ENCODE data around the gene CRIP2. TPM values are rescaled to one million over a fixed set of nuclear protein-coding genes. Genes with fewer than 3 reads are reported as not detected.

The CRIP2 gene
- total RNA-seq, 2 experiments from 2014 or later: 0.16 to 0.41 TPM

- DNase-seq: no peak
- H3K4me3 Mint-ChIP-seq: peak overlapping the region; percentile 79
- H3K27me3 Mint-ChIP-seq: no peaks in the 10 kb centered on the region
- H3K36me3 Mint-ChIP-seq: no peaks in the 10 kb centered on the region
- no peak overlapping the region for H3K27ac Mint-ChIP-seq
- H3K4me1 Mint-ChIP-seq: peaks cover 19% of the 10 kb centered on the region
- H3K9me3 Mint-ChIP-seq: no peaks in the 10 kb centered on the region
Observed at GRCh38 chr14:105492031-105492970, 17.7 kb downstream of the CRIP2 start.

- Mint-ChIP-seq H3K9me3 (no peaks in the 10 kb centered on the region), H3K4me1 (peaks cover 16% of the 10 kb centered on the region), H3K4me3 (no peak overlapping the region), H3K27ac (no peak overlapping the region), H3K27me3 (no peaks in the 10 kb centered on the region), H3K36me3 (no peaks in the 10 kb centered on the region)
- no peak for DNase-seq
Observed at GRCh38 chr14:105492971-105493871, 18.6 kb downstream of the CRIP2 start.

- Mint-ChIP-seq H3K4me3 (no peak overlapping the region), H3K9me3 (no peaks in the 10 kb centered on the region), H3K27ac (no peak overlapping the region), H3K36me3 (no peaks in the 10 kb centered on the region), H3K4me1 (peaks cover 11% of the 10 kb centered on the region), H3K27me3 (no peaks in the 10 kb centered on the region)
- DNase-seq: no peak
Observed at GRCh38 chr14:105493921-105494605, 19.4 kb downstream of the CRIP2 start.

- DNase-seq: no peak
- H3K4me3 Mint-ChIP-seq: no peak overlapping the region
- H3K27ac Mint-ChIP-seq: no peak overlapping the region
- no peaks in the 10 kb centered on the region for H3K36me3 Mint-ChIP-seq
- H3K27me3 Mint-ChIP-seq: no peaks in the 10 kb centered on the region
- peaks cover 6% of the 10 kb centered on the region for H3K4me1 Mint-ChIP-seq
- H3K9me3 Mint-ChIP-seq: no peaks in the 10 kb centered on the region
Observed at GRCh38 chr14:105494606-105494929, 19.9 kb downstream of the CRIP2 start.

- Mint-ChIP-seq H3K27ac (no peak overlapping the region), H3K36me3 (no peaks in the 10 kb centered on the region), H3K27me3 (no peaks in the 10 kb centered on the region), H3K4me3 (no peak overlapping the region), H3K9me3 (no peaks in the 10 kb centered on the region), H3K4me1 (peaks cover 5% of the 10 kb centered on the region)
- no peak for DNase-seq
Observed at GRCh38 chr14:105495101-105495989, 20.7 kb downstream of the CRIP2 start.

- H3K9me3 Mint-ChIP-seq: no peaks in the 10 kb centered on the region
Observed at GRCh38 chr14:105495990-105496830, 21.6 kb downstream of the CRIP2 start.

GRCh38 chr14:105496831-105497591 is 22.4 kb downstream of the CRIP2 start:
- Mint-ChIP-seq H3K9me3 (no peaks in the 10 kb centered on the region), H3K27me3 (no peaks in the 10 kb centered on the region), H3K4me1 (peaks cover 1% of the 10 kb centered on the region), H3K36me3 (no peaks in the 10 kb centered on the region), H3K27ac (no peak overlapping the region), H3K4me3 (no peak overlapping the region)
- DNase-seq: no peak

More at GRCh38 chr14:105495990-105496830, 21.6 kb downstream of the CRIP2 start:
- no peaks in the 10 kb centered on the region for H3K27me3 Mint-ChIP-seq
- peaks cover 5% of the 10 kb centered on the region for H3K4me1 Mint-ChIP-seq
- no peak overlapping the region for H3K4me3 Mint-ChIP-seq
- DNase-seq: no peak
- H3K36me3 Mint-ChIP-seq: no peaks in the 10 kb centered on the region
- H3K27ac Mint-ChIP-seq: no peak overlapping the region

- Mint-ChIP-seq H3K9me3 (no peaks in the 10 kb centered on the region), H3K4me3 (no peak overlapping the region), H3K27me3 (no peaks in the 10 kb centered on the region), H3K4me1 (no peaks in the 10 kb centered on the region), H3K36me3 (no peaks in the 10 kb centered on the region), H3K27ac (no peak overlapping the region)
- no peak for DNase-seq
Observed at GRCh38 chr14:105497671-105498429, 23.2 kb downstream of the CRIP2 start.

- no peaks in the 10 kb centered on the region for H3K4me1 Mint-ChIP-seq
- H3K9me3 Mint-ChIP-seq: no peaks in the 10 kb centered on the region
- DNase-seq: no peak
- no peaks in the 10 kb centered on the region for H3K36me3 Mint-ChIP-seq
- H3K27ac Mint-ChIP-seq: no peak overlapping the region
- no peak overlapping the region for H3K4me3 Mint-ChIP-seq
- H3K27me3 Mint-ChIP-seq: peaks cover 3% of the 10 kb centered on the region
Observed at GRCh38 chr14:105498430-105499255, 24.0 kb downstream of the CRIP2 start.

GRCh38 chr14:105499256-105500035 is 24.8 kb downstream of the CRIP2 start:
- Mint-ChIP-seq H3K9me3 (no peaks in the 10 kb centered on the region), H3K4me3 (no peak overlapping the region), H3K27me3 (peaks cover 4% of the 10 kb centered on the region), H3K27ac (no peak overlapping the region), H3K36me3 (no peaks in the 10 kb centered on the region), H3K4me1 (no peaks in the 10 kb centered on the region)
- no peak for DNase-seq

- no peak overlapping the region for H3K4me3 Mint-ChIP-seq
- no peak overlapping the region for H3K27ac Mint-ChIP-seq
- DNase-seq: no peak
Observed at GRCh38 chr14:105500036-105500725, 25.6 kb downstream of the CRIP2 start.

More at GRCh38 chr14:105500036-105500725, 25.6 kb downstream of the CRIP2 start:
- Mint-ChIP-seq H3K36me3 (no peaks in the 10 kb centered on the region), H3K9me3 (no peaks in the 10 kb centered on the region), H3K27me3 (peaks cover 9% of the 10 kb centered on the region), H3K4me1 (no peaks in the 10 kb centered on the region)
